SK-N-MC (cell line): ENCODE measurements around the gene MAN1C1.
"Not testable (repeated sequence)": the region's sequence is repeated elsewhere in the genome, so short reads cannot be mapped to it uniquely, and the experiment has no call there.

Experiments used
- DNase-seq: peaks from one replicate; pipeline ENCODE4 v3.0.0-alpha.2; 2011; ENCODE audit warnings: low read depth, low spot score
- H3K27ac ChIP-seq: fragments of 200-600 bp; sonication (generic); 2 replicates; pipeline ENCODE4 v1.5.1; 2016; ENCODE audit warnings: mixed run types
- H3K36me3 ChIP-seq: fragments of 200-600 bp; sonication (generic); 2 replicates; pipeline ENCODE4 v1.6.1; 2017; ENCODE audit warnings: antibody characterized with exemption, low read length, mixed read lengths; ENCODE audit not compliant: insufficient read depth
- H3K4me3 ChIP-seq: fragments of 200-600 bp; sonication (generic); 2 replicates; pipeline ENCODE4 v1.5.1; 2016
- H3K9ac ChIP-seq: fragments of 200-600 bp; sonication (generic); 2 replicates; pipeline ENCODE4 v1.8.0; 2017; ENCODE audit warnings: mixed run types, mixed read lengths; ENCODE audit not compliant: insufficient read length
- H3K9me3 ChIP-seq: fragments of 200-600 bp; sonication (generic); 2 replicates; pipeline ENCODE4 v1.6.1; 2017; ENCODE audit warnings: low read depth, mild to moderate bottlenecking, antibody characterized with exemption, low read length, moderate library complexity, mixed read lengths
- EZH2 ChIP-seq: fragments of 200-600 bp; sonication (generic); IDR thresholded peaks from one replicate; pipeline ENCODE4 v1.6.1; 2017; ENCODE audit warnings: antibody characterized with exemption
- FOXP2 ChIP-seq: optimal IDR thresholded peaks from 2 replicates; pipeline ENCODE3; 2011; ENCODE audit warnings: mild to moderate bottlenecking, moderate library complexity; ENCODE audit not compliant: insufficient read depth; ENCODE audit errors: extremely low read length, control extremely low read depth
- POLR2AphosphoS5 ChIP-seq: IDR thresholded peaks from 2 replicates; pipeline ENCODE4 v1.6.1; 2012; ENCODE audit warnings: mild to moderate bottlenecking, low read depth, low read length, borderline replicate concordance

The MAN1C1 gene

DNA sequence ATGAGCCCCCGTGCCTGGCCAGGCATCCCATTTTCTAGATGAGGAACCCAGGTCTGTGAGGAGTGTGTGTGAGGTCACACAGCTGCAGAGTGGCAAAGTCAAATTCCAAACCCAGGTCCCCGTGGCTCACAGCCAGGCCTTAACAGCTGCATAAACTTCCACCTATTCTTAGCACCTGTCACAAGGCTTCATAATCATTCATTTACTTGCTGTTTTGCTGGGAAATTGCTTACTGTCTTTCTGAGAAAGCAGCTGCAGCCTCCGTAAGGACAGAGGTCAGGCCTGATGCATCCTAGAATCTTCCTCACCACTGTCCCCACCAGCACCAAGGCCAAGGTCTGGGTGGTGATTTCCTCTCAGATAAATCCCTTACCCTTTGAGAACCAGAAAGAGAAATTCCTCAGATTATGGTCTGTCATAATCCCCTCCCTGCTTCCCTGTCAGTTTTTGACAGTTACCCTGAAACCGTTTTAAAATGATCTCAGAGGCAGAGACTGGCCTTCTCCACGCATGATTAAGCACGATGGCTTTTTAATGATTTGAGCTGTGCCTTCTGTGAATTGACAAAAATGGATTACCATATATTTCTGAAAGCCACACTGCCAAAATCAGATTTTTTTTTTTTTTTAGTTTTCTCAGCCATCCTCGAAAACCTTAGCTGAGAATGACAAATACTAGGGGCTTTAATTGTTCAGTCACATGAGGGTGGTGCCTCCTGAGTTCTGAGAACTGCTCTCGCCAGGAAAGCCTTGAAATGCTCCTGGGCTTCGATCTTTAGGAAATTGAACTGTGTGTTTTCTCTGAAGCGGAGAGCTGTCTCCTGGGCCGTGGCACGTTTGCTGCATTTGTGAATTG, 113.4 kb downstream of the MAN1C1 start:
- H3K27ac ChIP-seq = no peak overlapping the region
- H3K9ac ChIP-seq = no peak overlapping the region
- H3K4me3 ChIP-seq = no peak overlapping the region
- TF ChIP-seq POLR2AphosphoS5 = no peak
- no peak for TF ChIP-seq FOXP2
- TF ChIP-seq EZH2 = no peak
- no peak for DNase-seq
- no peaks in the 10 kb centered on the region for H3K36me3 ChIP-seq
- H3K9me3 ChIP-seq = no peaks in the 10 kb centered on the region

DNA sequence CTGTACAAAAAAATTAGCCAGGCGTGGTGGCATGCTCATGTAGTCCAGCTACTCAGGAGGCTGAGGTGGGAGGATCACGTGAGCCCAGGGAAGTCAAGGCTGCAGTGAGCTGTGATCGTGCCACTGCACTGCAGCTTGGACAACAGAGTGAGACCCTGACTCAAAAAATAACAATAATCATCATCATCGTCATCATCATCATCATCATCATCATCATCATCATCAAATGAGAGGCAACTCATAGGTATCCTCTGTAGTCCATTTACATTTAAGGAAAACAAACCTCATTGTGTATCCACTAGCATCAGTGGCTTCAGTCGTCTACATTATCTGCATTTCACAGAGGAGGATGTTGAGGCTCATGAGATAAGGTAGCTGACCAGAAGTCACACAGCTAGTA, 114.6 kb downstream of the MAN1C1 start:
- DNase-seq = no peak
- TF ChIP-seq EZH2 (no peak), POLR2AphosphoS5 (no peak), FOXP2 (no peak)
- H3K27ac ChIP-seq = no peak overlapping the region
- no peaks in the 10 kb centered on the region for H3K9me3 ChIP-seq
- no peaks in the 10 kb centered on the region for H3K36me3 ChIP-seq
- no peak overlapping the region for H3K4me3 ChIP-seq
- no peak overlapping the region for H3K9ac ChIP-seq

DNA sequence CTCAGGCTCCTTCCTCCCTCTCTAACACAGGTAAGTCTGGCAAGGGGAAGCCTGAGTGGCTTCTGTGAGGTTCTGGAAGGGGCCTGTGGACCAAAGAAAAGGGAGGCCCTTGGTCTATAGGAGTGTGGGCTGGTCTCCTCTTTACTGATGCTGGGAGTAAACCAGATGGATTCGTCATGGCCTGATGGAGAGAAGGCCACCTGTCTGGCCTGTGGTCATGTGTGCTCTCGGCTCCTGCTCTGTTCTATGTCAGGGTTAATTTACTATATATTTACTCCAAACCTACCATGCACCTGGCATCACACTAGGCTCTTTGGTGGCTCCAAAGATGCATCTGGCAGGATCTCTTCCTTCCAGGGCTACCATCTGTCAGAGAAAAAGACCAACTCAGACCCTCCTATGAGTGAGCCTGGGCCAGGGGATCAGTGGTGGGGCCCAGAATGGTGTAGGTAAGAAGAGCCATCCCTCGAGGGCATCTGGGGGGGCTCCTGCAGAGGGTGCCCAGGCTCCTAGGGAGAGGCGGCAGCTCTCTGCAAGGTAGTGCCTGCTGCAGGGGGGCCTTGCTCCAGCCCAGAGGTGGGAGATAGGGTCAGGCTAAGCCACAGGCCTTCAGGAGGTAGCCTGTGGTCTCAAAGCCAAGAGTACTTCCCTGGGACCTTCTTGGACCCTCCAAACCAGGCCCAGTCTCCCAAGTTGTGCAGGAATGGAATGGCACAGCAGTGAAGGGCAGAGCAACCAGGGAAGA, 115.2 kb downstream of the MAN1C1 start:
- Histone ChIP-seq H3K4me3 (no peak overlapping the region), H3K9me3 (no peaks in the 10 kb centered on the region), H3K27ac (no peak overlapping the region), H3K36me3 (no peaks in the 10 kb centered on the region), H3K9ac (no peak overlapping the region)
- DNase-seq = no peak
- TF ChIP-seq POLR2AphosphoS5 (no peak), EZH2 (no peak), FOXP2 (no peak)

DNA sequence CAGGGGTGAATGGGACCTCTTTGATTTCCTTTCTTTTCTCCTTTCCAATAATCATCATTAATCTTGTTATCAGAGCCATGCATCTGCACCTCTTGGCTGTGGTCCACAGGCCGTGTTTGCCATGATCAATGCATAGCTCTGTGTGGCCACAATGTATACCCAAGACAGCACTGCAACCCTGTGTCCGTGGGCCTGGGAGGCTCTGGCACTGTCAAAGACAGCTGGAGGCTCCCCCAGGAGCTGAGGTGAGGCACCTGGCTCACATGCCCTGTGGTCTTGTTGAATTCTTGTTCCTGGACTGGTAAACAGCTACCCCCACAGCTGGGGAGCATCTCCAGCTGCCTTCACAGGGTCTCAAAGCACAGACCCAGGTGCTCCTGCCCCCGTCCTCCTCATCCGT, 116.2 kb downstream of the MAN1C1 start:
- Histone ChIP-seq H3K27ac (no peak overlapping the region), H3K9me3 (no peaks in the 10 kb centered on the region), H3K36me3 (no peaks in the 10 kb centered on the region), H3K4me3 (no peak overlapping the region), H3K9ac (no peak overlapping the region)
- no peak for DNase-seq
- TF ChIP-seq EZH2 (no peak), FOXP2 (no peak), POLR2AphosphoS5 (no peak)

DNA sequence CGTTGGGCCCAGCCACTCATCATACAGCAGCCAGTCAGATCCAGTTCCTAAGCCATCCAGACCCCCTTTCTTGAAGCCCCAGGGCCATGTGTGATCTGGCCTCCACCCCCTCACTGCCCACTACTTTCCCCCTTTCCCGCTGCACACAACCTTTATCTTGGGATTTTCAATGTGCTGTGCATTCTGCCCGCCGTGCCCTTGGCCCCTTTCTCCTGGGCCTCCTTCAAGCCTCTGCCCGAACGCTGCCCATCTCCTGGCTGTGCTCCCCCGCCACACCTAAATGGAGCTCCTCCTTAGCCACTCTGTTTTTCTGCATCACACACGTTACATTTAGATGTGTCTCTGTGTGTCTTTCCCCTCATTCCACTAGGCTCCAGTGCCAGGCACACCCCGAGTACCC, 116.7 kb downstream of the MAN1C1 start:
- DNase-seq = no peak
- TF ChIP-seq FOXP2 (no peak), POLR2AphosphoS5 (no peak), EZH2 (no peak)
- Histone ChIP-seq H3K36me3 (no peaks in the 10 kb centered on the region), H3K9me3 (no peaks in the 10 kb centered on the region), H3K4me3 (no peak overlapping the region), H3K27ac (no peak overlapping the region), H3K9ac (no peak overlapping the region)

DNA sequence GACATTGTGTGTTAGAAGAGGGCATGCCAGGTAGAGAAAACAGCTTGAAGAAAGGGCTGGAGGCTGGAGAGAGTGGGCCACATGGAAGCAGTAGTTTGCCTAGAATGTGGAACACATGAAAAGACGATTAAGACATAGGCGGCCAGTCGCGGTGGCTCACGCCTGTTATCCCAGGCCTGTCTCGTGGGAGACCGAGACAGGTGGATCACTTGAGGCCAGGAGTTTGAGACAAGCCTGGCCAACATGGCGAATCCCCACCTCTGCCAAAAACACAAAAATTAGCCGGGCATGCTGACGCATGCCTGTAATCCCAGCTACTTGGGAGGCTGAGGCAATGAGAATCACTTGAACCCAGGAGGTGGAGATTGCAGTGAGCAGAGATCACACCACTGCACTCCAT, 118.4 kb downstream of the MAN1C1 start:
- DNase-seq, H3K9me3 ChIP-seq, H3K36me3 ChIP-seq, H3K27ac ChIP-seq, H3K9ac ChIP-seq, H3K4me3 ChIP-seq: not testable (repeated sequence)

DNA sequence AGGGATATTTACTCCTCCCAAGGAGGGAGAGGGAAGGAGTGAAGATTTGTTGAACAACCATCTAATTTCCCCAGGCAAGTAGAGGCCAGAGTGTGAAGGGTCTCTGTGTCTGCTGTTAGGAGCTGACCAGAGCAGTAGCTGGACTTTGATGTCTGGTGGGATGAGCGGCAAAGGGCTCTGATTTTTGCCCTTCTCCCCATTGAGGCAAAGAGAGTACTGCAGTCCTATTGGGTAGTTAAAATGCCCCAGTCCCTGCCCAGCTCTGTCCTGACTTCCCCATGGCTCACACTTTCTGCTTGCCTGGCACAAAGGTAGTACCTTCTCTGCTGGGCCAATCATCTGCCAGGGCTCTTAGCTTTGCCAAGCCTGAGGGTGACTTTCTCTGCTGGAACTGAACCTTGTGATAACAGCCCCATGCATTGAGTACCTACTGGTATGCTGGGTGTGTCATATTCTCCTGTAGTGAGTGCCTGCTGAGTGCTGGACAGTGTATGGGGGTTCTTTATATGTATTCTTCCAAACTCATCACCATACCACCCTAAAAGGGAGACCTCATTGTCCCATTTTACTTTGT, 119.5 kb downstream of the MAN1C1 start:
- DNase-seq = no peak
- TF ChIP-seq POLR2AphosphoS5 (no peak), EZH2 (no peak), FOXP2 (no peak)
- Histone ChIP-seq H3K4me3 (no peak overlapping the region), H3K27ac (no peak overlapping the region), H3K9ac (no peak overlapping the region), H3K9me3 (no peaks in the 10 kb centered on the region), H3K36me3 (no peaks in the 10 kb centered on the region)

DNA sequence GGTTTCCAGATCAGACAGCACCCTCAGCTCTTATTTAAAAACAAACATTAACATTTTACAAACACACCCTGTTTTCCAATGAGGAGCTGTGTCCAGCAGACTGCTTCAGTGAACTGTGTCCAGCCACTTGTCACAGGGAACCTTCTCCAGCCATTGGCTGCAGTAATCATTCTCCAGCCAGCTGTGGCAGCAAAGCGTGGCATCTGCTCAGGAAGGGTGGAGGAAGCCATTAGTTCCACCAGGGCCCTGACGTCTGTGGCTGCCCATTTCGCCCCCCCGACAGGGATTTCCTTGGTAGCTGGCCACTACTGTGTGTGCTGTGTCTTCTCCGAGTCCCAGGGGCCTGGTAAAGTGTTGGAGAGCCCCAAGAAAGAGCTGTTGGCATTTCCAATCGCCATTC, 120.5 kb downstream of the MAN1C1 start:
- no peak for TF ChIP-seq FOXP2
- H3K9ac ChIP-seq = no peak overlapping the region
- H3K36me3 ChIP-seq = no peaks in the 10 kb centered on the region
- no peaks in the 10 kb centered on the region for H3K9me3 ChIP-seq
- H3K4me3 ChIP-seq = no peak overlapping the region
- no peak overlapping the region for H3K27ac ChIP-seq
- DNase-seq = no peak
